Astrocyte of the hippocampus (primary cell): Measurements from ENCODE around the gene GFAP.

ENCODE experiments used
- DNase-seq: peaks from one replicate; pipeline ENCODE4 v3.0.0; 2011; ENCODE audit warnings: low read depth, low spot score

Gene GFAP

DNA sequence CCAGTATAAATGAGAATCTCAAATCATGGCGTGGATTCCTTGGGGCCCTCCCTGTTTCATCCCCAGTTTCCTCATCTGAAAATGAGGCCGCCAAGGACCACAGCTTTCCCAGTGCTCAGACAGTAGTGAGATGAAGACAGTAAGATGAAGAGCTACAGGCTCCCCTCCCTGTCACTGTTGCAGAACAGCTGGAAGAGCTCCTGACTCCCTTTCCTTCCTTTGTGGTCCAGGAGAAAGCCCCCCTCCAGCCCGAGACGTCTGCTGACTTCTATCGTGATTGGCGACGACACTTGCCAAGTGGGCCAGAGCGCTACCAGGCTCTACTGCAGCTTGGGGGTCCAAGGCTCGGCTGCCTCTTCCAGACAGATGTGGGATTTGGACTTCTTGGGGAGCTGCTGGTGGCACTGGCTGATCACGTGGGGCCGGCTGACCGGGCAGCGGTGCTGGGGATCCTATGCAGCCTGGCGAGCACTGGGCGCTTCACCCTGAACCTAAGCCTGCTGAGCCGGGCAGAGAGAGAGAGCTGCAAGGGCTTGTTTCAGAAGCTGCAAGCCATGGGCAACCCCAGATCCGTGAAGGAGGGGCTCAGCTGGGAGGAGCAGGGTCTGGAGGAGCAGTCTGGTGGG, 13.1 kb downstream of the GFAP start:
- DNase-seq = no peak

DNA sequence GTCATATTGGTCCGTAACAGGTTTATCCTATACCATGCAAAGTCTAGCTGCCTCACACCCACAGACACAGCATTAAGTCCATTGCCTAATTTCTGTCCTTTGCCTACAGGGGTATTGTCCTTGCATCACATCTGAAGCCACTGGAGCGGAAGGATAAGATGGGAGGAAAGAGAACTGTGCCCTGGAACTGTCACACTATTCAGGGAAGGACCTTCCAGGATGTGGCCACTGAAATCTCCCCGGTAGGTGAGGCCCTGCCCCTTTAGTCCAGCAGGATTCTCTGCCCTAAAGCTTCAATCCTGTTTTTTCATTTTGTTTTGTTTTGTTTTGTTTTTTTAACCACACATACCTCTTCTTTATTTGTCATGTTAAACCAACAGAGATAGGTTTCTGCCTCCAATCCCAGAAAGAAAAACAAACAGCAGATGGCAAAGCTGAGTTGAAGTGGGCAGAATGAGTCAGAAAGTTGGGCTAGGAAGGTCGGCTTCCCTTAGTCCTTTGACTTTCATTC, 13.8 kb downstream of the GFAP start:
- DNase-seq = peak; percentile 75

DNA sequence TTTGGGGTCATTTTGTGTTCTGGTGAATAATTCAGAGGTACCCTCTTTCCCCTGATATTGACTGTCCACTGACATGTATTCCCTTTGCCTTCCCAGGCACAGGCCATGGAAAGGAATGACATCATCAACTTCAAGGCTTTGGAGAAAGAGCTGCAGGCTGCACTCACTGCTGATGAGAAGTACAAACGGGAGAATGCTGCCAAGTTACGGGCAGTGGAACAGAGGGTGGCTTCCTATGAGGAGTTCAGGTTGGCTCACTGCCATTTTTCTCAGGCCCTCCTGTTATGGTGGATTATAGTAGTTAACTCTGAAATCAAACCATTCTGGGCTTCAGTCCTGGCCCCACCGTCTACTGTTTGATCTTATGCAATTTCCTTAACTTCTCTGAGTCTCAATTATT, 14.4 kb downstream of the GFAP start:
- peak; percentile 86 for DNase-seq

DNA sequence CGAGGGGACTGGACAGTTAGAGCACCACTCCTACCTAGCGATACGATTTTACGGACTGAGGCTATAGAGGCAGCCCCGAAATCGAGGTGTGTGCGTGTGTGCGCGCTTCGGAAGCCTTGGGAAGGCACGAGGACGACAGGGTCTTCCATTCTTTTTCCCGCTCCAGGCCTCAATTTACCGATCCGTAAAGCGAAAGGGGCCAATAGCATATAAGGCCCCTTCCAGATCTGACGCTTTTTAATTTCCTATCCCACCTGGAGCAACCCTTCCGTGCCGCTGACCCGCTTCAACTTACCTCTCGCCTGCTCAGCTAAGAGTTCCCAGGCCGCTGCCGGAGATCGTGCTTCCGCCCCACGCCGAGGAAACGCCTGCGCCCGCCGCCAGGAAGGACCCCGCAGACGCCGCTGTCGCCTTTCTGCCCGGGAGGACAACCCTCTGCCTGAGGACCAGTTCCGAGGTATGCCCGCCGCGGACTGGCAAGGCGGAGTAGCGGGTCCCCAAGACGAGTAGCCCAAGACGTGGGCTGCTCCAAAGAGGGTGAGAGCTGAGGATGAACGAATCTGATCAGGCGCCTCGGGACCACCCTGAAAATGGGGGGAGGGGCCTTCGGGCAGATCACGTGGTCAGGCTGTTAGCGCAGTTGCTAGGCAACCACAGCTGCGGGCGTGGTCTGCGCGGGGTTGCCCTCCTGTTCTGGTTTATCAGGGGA, 16.1 kb downstream of the GFAP start, which contains the start of gene EFTUD2:
Gene EFTUD2 (minus strand): TSS at position 372 of the 709 bp plus-strand sequence. CDS start 4,924 bp downstream, outside the sequence.
- peak; percentile 95 for DNase-seq

DNA sequence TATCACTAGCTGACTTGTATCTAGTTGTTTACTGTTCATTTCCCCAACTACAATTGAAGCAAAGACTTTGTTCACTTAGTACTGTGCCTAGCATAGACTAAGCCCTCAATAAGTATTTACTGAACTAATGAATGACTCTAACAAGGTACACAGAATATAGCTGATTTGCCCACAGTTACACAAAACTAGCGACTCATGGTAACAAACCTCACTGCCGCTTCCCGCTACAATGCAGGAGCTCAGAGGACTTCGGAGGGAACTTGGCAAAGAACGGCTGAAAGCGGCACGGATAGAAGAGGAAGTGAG, 16.6 kb downstream of the GFAP start:
- no peak for DNase-seq

DNA sequence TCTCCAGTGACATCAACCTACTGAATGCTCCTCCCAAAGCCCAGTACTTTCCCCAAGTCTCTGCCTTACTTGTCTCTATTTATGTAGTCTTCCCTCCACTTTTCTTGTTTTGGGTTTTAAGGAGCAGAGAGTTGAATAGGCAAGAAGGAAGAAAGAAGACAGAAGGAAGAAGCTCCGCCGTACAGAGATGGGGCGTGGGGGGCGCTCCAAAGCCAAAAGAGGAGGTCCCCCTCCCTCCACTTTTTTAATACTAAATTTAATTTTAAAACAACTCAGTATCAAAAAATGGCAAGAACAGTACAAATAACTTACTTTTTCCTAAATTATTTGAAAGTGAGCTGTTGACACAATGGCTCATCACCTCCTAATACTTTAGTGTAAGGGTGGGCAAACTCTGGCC, 20.7 kb downstream of the GFAP start:
- DNase-seq = no peak

DNA sequence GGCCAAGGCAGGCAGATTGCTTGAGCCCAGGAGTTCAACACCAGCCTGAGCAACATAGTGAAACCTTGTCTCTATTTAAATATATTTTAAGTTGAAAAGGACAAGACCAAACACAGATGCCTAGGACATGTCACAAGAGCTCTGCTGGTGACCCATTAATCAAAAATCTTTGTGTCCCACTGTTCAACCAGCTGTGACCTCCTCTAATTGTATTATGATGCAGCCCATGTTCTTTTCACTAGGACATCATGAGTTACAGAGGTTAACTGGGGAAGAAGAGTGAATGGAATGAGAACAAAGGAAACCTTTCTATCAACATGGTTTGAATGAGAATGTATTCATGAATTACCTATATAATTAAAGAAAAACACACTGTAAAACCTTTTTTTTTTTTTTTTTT, 23.1 kb downstream of the GFAP start:
- no peak for DNase-seq

DNA sequence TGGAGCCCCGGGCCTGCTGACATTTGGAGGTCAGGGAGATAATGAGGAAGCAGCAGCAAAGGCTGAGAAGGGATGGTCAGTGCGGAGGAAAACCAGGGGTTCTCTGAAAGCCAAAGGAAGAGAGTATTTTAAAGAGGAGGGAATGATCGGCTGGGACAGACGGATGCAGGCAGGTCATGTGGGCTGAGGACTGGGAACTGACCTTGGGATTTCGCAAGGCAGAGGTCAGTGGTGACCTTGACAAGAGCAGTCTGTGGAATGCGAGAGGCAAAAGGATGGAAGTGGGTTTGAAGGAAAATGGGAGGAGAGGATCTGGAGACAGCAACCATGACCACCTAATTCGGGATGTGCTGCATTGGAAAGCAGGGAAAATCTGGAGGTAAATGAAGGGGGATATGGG, 26.3 kb downstream of the GFAP start:
- no peak for DNase-seq

DNA sequence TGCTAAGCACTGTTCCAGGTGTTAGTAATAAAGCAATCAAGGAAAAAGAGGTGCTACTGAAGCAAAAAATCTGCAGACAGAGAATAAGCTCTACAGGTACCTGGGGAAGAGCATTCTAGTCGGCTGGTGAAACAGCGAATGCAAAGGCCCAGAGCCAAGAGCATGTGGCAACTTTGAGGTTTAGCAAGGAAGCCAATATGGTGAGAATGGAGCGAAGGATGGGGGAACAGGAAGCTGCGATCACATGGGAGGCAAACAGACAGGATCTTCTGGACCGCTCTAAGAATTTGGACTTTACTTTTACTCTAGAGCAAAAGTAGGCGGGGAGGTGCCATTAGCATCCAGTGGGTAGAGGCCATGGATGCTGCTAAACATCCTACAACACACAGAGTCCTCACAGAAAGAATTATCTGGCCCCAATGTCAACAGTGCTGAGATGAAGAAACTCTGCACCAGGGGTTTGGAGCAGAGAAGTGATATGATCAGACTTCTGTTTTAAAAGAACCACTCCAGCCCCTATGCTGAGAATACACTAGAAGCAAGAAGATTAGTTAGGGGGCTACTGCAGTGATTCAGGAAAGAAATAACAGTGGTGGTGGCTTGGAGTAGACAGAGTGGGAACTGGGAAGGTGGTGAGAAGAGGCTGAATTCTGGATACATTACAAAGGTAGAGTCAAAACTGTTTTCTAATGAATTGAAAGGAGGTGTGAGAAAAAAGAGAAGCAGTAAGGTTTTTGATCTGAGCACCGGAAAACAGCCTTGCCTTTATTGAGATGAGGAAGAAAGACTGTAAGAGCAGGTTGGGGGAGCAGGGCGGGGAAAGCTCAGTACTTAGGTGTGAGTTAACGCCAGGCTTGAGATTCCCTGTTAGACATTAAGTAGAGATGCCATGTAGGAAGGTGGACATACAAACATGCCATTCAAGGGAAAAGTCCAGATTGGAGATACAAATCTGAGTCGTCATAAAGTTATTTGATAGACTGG, 27.0 kb downstream of the GFAP start:
- no peak for DNase-seq

DNA sequence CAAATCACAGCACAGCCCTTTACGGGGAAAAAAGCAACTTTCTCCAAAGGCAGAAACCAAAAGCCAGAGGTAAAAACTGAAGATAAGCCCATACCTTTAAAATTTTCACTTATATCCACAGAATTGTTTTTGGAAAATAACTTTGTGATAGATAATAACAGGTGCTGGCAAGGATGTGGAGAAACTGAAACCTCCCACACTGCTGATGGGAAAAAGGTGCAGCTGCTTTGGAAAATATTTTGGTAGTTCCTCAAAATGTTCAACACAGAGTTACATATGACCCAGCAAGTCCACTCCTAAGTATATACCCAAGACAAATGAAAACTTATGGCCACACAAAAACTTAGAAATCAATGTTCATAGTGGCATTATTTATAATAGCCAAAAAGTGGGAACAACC, 28.3 kb downstream of the GFAP start:
- no peak for DNase-seq

DNA sequence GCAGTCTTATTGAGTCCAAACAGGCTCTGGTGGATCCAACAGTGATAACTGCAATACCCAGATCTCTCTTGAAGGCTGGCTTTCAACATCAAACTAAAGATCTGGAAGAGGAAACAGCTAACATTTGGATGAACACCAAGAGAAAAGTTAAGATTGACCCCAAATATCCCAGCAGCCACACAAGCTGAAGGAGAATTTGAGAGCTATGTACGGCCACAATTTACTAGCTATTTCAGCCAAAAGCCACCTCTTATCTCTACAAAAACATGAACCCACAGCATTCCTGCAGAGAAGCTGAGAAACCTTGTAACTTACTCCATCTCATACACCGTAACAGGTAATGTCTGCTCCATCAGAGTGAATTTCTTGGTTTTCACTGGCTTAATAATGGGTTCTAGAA, 30.4 kb downstream of the GFAP start:
- DNase-seq = peak; percentile 62

DNA sequence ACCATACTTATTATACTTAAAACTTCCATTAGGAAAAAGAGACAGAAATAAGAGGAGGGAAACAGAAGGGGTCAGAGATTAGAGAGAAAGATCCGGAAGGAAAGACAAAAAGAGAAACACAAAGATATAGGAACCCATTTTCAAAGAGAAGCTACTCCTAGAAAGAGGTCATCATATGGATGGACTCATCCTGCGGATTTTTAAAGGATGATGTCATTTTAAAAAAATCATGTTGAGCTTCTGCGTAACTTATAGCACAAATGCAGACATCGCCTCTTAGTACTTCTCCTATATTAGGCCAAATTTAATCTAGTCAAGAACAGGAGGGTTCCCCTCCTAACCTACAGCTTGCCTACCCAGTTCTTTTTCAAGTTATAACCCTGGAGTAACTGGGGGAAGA, 34.2 kb downstream of the GFAP start:
- no peak for DNase-seq

DNA sequence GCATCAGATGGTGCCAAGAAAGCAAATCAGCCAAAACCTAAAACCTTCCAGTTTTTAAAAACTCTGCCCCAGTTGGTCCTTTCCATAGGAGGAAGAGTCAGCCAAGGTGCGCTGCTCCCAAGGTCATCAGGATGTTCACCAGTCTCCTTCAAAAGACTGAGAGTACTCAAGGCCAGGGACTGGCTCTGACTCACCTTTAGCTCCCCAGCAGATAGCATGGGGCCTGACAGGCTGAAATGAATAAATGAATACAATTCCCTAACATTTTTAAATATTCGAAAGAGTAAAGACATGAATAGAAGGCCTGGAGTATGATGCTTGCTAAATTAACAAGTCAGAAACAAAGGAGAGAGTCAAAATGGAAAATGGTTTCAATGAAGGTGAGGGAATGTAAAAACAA, 35.2 kb downstream of the GFAP start:
- DNase-seq = no peak

DNA sequence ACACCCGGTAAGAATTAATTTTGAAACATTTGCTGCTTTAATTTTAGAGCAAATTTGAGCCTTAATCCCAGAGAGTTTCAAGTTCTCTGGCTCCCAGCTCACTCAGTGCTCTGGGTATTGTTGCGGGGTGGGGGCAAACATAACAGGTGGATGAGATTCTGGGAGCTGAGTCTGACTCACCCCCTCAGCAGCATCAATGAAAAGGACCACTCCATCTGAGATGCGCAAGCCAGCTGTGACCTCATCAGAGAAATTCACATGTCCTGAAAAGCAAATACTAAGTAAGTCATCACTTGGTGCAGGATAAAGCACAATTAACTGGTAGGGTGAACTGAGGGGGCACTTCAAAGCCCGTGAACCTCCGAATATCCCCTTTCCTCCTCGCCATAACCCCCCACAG, 35.9 kb downstream of the GFAP start:
- DNase-seq = no peak

DNA sequence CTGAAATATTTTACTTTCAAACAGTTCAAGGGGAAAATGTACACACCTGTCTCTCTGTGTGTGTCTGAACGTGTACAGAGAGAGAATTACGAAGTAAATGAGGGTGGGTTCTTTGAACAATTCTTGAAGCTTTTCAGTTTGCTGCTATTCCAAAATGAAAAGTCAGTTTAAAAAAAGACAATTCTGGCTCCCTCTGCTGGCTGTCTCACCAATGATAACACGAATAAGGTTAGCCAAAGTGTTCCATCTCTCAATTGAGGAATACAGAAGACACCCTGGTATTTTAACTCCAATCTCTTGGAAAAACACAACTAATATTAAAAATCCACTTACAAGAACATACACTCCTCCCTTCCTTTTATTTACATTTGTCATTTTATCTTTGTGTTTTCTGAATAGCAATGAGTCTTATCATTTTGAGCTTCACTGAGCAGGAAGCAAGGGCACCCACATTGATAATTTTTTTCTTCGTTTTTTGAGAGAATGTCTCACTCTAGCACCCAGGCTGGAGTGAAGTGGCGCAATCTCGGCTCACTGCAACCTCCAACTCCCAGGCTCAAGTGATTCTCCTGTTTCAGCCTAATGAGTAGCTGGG, 36.6 kb downstream of the GFAP start:
- DNase-seq = peak; percentile 51

DNA sequence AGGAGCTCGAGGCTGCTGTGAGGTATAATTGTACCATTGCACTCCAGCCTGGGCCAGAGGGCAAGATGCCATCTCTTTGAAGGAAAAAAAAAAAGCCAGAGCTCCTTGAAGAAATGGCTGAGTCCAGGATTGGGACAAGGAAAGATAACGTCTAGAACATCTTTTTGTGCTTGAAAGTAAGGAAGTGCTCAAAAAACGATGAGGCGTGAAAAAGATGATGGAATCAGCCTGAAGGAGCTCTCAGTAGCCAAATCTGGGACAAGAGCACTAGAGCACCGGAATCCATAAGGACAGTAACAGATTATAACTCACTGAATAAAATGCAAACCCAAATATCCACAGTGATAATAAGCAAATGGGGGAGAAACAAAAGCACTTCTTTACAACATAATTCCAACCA, 38.2 kb downstream of the GFAP start:
- DNase-seq = no peak

DNA sequence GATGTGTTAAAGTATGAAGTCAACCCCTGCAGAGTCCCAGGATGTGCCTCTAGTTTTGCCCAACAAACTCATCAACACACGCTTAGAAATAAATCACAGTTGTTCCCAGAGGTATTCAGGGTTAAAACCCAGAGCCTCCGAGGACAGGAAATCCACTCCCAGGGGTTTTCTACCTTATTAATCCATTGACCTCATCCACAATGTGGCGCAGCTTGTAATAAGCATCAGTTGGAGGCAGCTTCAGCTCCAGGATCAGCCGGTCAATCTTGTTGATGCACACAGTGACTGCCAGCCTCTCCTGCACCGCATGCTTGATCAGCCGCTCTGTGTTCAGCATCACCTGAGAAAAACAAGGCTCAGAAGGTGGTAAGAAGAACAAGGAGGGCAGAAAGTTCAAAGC, 39.5 kb downstream of the GFAP start:
- no peak for DNase-seq

DNA sequence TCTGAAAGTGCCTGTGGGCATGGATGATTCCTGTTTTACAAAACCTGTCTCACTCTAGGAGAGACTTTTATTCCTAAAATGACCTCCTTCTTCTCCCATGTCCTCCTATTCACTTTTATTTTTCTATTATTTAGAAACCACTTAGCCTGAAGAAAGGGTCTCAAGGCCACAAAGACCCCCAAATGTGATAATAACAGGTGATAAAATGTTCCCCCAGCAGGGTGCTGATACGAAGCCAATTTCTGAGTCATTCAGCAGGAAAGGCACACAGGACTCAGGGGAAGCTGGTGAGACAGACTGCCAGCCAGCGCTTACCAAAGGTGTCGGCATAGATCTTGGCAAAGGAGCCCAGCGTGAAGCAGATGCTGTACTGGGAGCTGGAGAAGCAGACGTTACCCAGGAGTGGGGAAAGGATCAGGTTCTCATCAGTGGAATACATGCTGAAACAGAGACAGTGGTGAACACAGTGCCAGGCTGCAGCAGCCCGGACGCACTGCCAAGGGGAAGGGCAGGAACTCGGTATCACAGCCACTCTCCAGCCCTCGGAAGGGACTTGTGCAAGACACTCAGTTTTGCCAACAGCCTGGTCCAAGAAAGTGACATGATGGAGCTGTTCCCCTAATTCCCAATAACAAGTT, 43.0 kb downstream of the GFAP start:
- peak; percentile 57 for DNase-seq

DNA sequence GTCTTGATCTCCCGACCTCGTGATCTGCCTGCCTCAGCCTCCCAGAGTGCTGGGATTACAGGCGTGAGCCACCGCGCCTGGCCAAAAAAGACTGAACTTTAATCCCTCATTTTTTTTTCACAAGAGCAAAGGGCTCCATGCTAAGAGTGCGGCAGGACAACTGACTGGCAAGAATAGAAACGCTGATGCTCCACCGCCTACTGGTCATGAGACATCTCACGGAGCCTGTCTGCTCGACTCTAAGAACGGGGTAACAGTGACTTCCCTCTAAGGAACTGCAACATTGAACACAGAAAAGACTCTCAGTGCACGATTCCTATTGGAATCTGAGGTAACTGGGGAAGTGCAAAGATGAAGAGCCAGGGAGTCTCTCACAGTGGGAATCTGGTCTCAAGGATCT, 43.7 kb downstream of the GFAP start:
- no peak for DNase-seq

DNA sequence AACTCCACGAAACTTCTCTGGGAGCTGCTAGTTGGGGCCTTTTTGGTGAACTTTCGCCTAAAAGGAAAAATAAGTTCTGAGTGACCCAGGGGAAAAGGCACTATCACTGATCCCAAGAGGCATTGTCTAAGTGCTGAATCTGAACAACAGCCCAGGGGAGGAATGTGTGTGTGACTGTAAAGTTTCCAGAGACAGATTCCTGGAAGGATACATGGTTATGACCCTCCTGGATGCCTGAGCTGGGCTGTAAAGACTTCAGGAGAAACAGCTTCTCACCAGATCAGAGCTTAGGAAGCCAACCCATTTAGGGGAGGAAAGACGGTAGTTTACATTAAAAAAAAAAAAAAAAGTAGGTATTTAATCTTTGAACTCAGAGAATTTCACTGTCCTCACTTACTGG, 47.5 kb downstream of the GFAP start:
- DNase-seq = no peak

DNA sequence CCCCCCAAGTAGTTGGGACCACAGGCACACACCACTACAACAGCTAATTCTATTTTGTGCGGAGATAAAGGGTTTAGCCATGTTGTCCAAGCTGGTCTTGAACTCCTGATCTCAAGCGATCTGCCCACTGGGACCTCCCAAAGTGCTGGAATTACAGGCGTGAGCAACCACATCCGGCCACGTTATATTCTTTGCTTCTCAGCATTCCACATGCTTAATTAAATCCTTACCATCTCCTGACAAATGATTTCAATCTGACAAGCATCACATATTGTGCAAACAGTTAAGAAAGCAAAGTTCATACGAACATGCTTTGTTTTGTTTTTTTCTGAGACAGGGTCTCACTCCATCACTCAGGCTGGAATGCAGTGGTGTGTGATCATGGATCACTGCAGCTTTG, 49.4 kb downstream of the GFAP start:
- no peak for DNase-seq
